Vagina (tissue), 2 donors: ENCODE results near the gene CDH4. TPM values are rescaled to one million over a fixed set of nuclear protein-coding genes. Genes with fewer than 3 reads are reported as not detected.
"Not testable (repeated sequence)": the region's sequence is repeated elsewhere in the genome, so short reads cannot be mapped to it uniquely, and the experiment has no call there.

ENCODE experiments used
- DNase-seq, 2 donors: peaks; one replicate each; pipeline ENCODE4 v3.0.0-alpha.2; 2017; ENCODE audit errors: extremely low spot score in 2 of 2
- H3K27ac ChIP-seq: fragments of 200-600 bp; sonication (generic); one replicate; pipeline ENCODE4 v1.5.1; 2019
- H3K27me3 ChIP-seq: fragments of 200-600 bp; sonication (generic); one replicate; pipeline ENCODE4 v1.5.1; 2019
- H3K36me3 ChIP-seq, 2 donors: fragments of 200-600 bp; sonication (generic); one replicate each; pipeline ENCODE4 v1.5.1; 2017 to 2019
- H3K4me1 ChIP-seq: fragments of 200-600 bp; sonication (generic); one replicate; pipeline ENCODE4 v1.5.1; 2019
- H3K4me3 ChIP-seq, 2 donors: fragments of 200-600 bp; sonication (generic); 1 replicate in 1 of 2; 2 replicates in 1 of 2; pipeline ENCODE4 v1.5.1; 2016 to 2019
- H3K9me3 ChIP-seq: fragments of 200-600 bp; sonication (generic); one replicate; pipeline ENCODE4 v1.5.1; 2019
- POLR2A ChIP-seq, 2 donors: fragments of 450-650 bp; IDR thresholded peaks; one replicate each; pipeline ENCODE4 v1.6.1; 2017; ENCODE audit warnings: antibody characterized with exemption in 2 of 2, mild to moderate bottlenecking in 2 of 2, moderate library complexity in 2 of 2
- POLR2AphosphoS5 ChIP-seq, 2 donors: sonication (generic); formaldehyde crosslinking; IDR thresholded peaks; one replicate each; pipeline ENCODE4 v1.9.0; 2017; ENCODE audit warnings: antibody characterized with exemption in 2 of 2, mild to moderate bottlenecking in 2 of 2, low read depth in 1 of 2; ENCODE audit not compliant: insufficient read depth in 1 of 2
- intact Hi-C: fragments of 100-400 bp; cut with DNase I; formaldehyde crosslinking; loops from one replicate; pipeline ENCODE4 v1.15.1; 2023
- total RNA-seq: library from RNA; depleted of rRNA; stranded (reverse); fragments of >200 nt; gene quantifications from one replicate; pipeline ENCODE4 v1.2.3, GENCODE V29; 2016
- TF ChIP-seq, protein P1 (sequence below), 3 experiments: fragments of 450-650 bp in 2 of 3; fragments of 200-600 bp in 1 of 3; sonication (generic) in 1 of 3; IDR thresholded peaks; one replicate each; pipeline ENCODE4 v1.5.1; 2017 to 2019; ENCODE audit warnings: antibody characterized with exemption in 3 of 3, mild to moderate bottlenecking in 2 of 3, moderate library complexity in 2 of 3

CDH4 gene
- total RNA-seq, 1 donor from 2014 or later = 0.25 TPM

DNA sequence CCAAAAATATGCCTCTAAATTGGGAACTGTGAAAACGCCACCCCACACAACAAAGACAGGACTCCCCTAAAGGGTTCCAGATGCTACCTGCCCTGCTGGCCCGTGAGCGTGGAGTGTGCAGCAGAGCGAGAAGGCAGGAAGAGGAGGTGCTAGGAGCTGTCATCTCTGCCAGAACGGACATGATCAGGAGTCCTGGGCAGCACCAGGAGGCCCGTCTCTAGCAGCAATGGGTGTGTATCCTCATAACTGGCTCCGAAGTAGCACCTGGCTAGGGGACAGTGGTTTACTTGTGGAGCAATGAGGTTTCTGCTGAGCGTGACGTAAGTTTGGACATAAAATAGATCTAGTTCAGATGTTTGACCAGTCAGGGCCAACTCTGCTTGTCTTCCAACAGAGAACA is 226.0 kb downstream of the CDH4 start:
- no peaks in the 10 kb centered on the region for H3K27me3 ChIP-seq
- TF ChIP-seq POLR2A (IDR thresholded peaks at IDR 0.05) (no peak), POLR2AphosphoS5 (IDR thresholded peaks at IDR 0.05; ENCODE audit: insufficient read depth in 1 of 2, low read depth in 1 of 2) (no peak)
- TF ChIP-seq, protein P1, sequence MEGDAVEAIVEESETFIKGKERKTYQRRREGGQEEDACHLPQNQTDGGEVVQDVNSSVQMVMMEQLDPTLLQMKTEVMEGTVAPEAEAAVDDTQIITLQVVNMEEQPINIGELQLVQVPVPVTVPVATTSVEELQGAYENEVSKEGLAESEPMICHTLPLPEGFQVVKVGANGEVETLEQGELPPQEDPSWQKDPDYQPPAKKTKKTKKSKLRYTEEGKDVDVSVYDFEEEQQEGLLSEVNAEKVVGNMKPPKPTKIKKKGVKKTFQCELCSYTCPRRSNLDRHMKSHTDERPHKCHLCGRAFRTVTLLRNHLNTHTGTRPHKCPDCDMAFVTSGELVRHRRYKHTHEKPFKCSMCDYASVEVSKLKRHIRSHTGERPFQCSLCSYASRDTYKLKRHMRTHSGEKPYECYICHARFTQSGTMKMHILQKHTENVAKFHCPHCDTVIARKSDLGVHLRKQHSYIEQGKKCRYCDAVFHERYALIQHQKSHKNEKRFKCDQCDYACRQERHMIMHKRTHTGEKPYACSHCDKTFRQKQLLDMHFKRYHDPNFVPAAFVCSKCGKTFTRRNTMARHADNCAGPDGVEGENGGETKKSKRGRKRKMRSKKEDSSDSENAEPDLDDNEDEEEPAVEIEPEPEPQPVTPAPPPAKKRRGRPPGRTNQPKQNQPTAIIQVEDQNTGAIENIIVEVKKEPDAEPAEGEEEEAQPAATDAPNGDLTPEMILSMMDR (IDR thresholded peaks at IDR 0.05) = no peak
- no peaks in the 10 kb centered on the region for H3K36me3 ChIP-seq
- no peaks in the 10 kb centered on the region for H3K4me1 ChIP-seq
- no peaks in the 10 kb centered on the region for H3K9me3 ChIP-seq
- intact Hi-C loops = no loop called here
- DNase-seq = peak in 1 of 2 donors; percentile 25
- no peak overlapping the region for H3K4me3 ChIP-seq
- H3K27ac ChIP-seq = no peak overlapping the region

DNA sequence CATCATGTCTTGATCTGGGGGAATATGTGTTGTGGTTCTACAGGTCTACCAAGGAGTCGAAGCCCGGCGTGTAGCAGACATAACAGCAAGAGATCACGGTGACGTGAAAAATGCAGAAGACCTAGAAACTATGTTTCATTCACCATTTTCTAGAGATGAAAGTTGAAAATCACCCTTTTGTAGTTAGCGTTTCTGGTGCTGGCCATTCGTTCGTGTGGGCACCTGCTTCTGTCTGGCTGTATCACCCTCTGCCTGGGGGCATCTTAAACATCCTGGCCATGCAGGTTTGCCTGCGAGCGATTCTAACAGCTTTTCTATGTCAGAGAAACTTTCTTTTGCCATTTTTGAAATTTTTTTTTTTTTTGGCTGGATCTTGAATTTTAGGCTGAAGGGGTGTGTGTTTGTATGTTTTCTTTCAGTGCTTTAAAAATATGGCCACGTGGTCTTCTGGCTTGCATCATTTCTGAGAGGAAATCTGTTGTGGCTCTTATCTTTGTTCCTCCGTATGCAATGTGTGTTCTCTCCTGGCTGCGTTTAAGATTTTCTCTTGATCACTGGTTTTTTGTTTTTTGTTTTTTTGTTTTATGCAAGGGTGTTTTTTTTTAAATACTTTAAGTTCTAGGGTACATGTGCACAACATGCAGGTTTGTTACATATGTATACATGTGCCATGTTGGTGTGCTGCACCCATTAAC is 226.7 kb downstream of the CDH4 start:
- DNase-seq = peak in 1 of 2 donors; percentile 74
- no peak for TF ChIP-seq POLR2AphosphoS5 (IDR thresholded peaks at IDR 0.05; ENCODE audit: insufficient read depth in 1 of 2, low read depth in 1 of 2)
- no peaks in the 10 kb centered on the region for H3K9me3 ChIP-seq
- no peaks in the 10 kb centered on the region for H3K4me1 ChIP-seq
- H3K36me3 ChIP-seq = no peaks in the 10 kb centered on the region
- no peak overlapping the region for H3K27ac ChIP-seq
- no peak overlapping the region for H3K4me3 ChIP-seq
- no peaks in the 10 kb centered on the region for H3K27me3 ChIP-seq
- intact Hi-C loops = no loop called here

DNA sequence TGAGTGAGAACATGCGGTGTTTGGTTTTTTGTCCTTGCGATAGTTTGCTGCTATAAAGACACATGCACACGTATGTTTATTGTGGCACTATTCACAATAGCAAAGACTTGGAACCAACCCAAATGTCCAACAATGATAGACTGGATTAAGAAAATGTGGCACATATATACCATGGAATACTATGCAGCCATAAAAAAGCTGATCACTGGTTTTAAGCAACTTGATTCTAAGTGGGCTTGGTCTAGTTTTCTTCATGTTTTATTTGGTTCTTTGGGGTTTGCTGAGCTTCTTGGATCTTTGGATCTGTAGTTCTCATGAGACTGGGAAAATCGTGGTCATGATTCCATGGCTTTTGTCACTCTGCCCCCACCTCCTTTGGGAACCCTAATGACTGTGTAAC is 227.4 kb downstream of the CDH4 start:
- intact Hi-C loops, H3K27ac ChIP-seq, H3K27me3 ChIP-seq, H3K36me3 ChIP-seq, H3K4me3 ChIP-seq, H3K9me3 ChIP-seq, H3K4me1 ChIP-seq: not testable (repeated sequence)
- DNase-seq = peak in 1 of 2 donors; percentile 25

DNA sequence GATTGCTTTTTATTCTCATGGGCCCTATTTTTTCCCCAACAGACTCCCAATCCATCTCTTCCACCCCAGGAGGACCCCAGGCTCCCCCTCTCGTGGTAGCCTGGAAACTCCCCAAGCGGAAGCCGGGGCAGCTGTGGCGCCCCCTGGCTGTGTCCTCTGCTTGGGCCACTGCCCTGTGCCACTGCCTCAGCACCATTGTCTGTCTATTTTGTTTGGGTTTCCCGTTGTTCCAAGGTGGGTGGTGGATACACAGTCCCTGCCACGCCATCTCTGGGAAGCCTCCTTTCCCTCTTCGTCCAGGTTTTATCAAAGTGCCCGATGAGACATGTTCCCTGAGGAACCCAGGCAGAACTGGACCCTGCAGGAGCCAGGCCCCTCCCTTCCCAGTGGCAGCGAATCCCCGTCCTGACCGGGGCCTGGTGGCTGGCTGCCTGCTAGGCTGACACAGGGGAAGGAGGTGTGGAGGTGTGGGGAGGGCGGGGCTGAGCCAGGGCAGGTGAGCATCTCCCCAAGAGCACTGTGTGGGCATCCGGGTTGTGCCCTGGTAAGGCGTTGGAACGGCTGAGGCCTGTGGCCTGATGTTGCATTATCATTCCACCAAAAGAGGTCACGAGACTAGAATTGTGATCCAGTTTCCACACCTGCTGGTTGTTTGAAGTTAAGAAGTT is 228.2 kb downstream of the CDH4 start:
- no peak for TF ChIP-seq POLR2A (IDR thresholded peaks at IDR 0.05)
- TF ChIP-seq, protein P1 (IDR thresholded peaks at IDR 0.05) = no peak
- no peak for TF ChIP-seq POLR2AphosphoS5 (IDR thresholded peaks at IDR 0.05; ENCODE audit: insufficient read depth in 1 of 2, low read depth in 1 of 2)
- no peaks in the 10 kb centered on the region for H3K27me3 ChIP-seq
- H3K36me3 ChIP-seq = no peaks in the 10 kb centered on the region
- intact Hi-C loops = no loop called here
- no peak overlapping the region for H3K4me3 ChIP-seq
- no peaks in the 10 kb centered on the region for H3K4me1 ChIP-seq
- H3K9me3 ChIP-seq = no peaks in the 10 kb centered on the region
- H3K27ac ChIP-seq = no peak overlapping the region
- DNase-seq = no peak

DNA sequence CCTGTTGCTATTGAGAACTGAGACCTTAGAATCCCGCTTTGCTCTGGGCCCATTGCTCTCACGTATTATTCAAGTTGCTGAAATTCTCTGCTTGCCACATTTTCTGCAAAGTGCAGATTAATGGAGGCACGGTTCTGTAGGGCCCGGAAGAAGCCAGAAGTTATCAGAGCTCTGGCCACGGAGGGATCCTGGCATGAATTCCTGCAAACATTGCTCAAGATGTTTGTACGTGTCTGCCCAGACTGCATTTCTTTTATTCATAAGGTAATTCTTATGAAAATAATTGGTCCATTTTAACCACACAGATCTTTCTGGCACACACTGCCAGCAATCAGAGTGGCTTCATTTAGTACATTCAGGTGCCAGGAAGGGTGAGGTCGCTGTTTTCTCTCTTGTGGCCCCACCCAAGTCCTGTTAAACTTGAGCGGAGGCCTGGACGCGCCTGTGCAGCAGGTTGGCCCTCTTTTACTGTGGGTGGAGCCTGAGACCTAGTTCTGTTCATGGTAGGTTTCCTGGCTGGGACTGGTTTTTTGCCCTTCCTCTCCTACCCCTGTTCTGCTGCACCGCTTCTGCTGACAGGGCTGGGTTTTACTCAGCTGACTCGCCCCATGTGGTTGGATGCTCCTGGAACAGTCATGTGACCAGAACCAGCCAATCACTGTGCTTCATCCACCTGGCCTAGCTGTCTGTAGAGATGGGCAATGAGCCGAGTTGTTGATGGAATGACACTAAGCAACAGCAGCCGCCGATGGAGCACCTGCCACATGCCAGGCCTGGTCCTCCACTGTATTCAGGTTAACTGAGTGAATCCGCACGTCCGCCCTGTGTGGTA is 230.2 kb downstream of the CDH4 start:
- peak; percentile 32 to 58 for DNase-seq
- intact Hi-C loops = no loop called here

More for the DNA sequence above, 230.2 kb downstream of the CDH4 start:
- H3K4me3 ChIP-seq = no peak overlapping the region
- TF ChIP-seq POLR2AphosphoS5 (IDR thresholded peaks at IDR 0.05; ENCODE audit: insufficient read depth in 1 of 2, low read depth in 1 of 2) = no peak
- TF ChIP-seq, protein P1 (IDR thresholded peaks at IDR 0.05) = no peak
- no peak for TF ChIP-seq POLR2A (IDR thresholded peaks at IDR 0.05)
- no peaks in the 10 kb centered on the region for H3K36me3 ChIP-seq
- H3K27ac ChIP-seq = no peak overlapping the region
- no peaks in the 10 kb centered on the region for H3K9me3 ChIP-seq
- H3K4me1 ChIP-seq = no peaks in the 10 kb centered on the region
- H3K27me3 ChIP-seq = no peaks in the 10 kb centered on the region
